Spleen (tissue), 11 donors: Measurements from ENCODE around the gene PCP2. TPM values are rescaled to one million over a fixed set of nuclear protein-coding genes. Genes with fewer than 3 reads are reported as not detected.
A peak's percentile ranks its signal among the peaks of the same experiment; 100 is the strongest.

Source experiments
- DNase-seq: peaks from one replicate; pipeline ENCODE4 v3.0.0-alpha.2; 2020
- H3K27ac ChIP-seq, 8 donors: fragments of 200-600 bp; sonication (generic) in 7 of 8; 1 replicate in 4 of 8; 2 replicates in 4 of 8; pipeline versions ENCODE4 v1.5.0 to v1.8.0; 2016 to 2021; ENCODE audit warnings: inconsistent platforms in 4 of 8, mild to moderate bottlenecking in 4 of 8, moderate library complexity in 1 of 8
- H3K27me3 ChIP-seq, 7 donors: fragments of 200-600 bp; sonication (generic) in 6 of 7; replicated peaks in 1 of 7; 1 replicate in 4 of 7; 2 replicates in 3 of 7; pipeline versions ENCODE4 v1.5.0 to v1.8.0; 2016 to 2021; ENCODE audit warnings: inconsistent platforms in 3 of 7, mild to moderate bottlenecking in 1 of 7
- H3K36me3 ChIP-seq, 6 donors: fragments of 200-600 bp; sonication (generic) in 5 of 6; 1 replicate in 4 of 6; 2 replicates in 2 of 6; pipeline versions ENCODE4 v1.5.0 to v1.8.0; 2016 to 2021; ENCODE audit warnings: inconsistent platforms in 2 of 6
- H3K4me1 ChIP-seq, 6 donors: fragments of 200-600 bp; sonication (generic) in 5 of 6; 1 replicate in 3 of 6; 2 replicates in 3 of 6; pipeline versions ENCODE4 v1.5.0 to v1.8.0; 2016 to 2021; ENCODE audit warnings: inconsistent platforms in 3 of 6
- H3K4me3 ChIP-seq, 8 donors: fragments of 200-600 bp; sonication (generic) in 7 of 8; 1 replicate in 4 of 8; 2 replicates in 4 of 8; pipeline versions ENCODE4 v1.5.0 to v1.8.0; 2016 to 2021; ENCODE audit warnings: inconsistent platforms in 4 of 8, mild to moderate bottlenecking in 4 of 8, moderate library complexity in 2 of 8
- H3K9me3 ChIP-seq, 8 donors: fragments of 200-600 bp; sonication (generic) in 7 of 8; 1 replicate in 4 of 8; 2 replicates in 4 of 8; pipeline versions ENCODE4 v1.5.0 to v1.8.0; 2016 to 2021; ENCODE audit warnings: inconsistent platforms in 4 of 8
- CTCF ChIP-seq, 11 experiments: fragments of 200-600 bp in 7 of 11; fragments of 450-650 bp in 4 of 11; sonication (generic) in 4 of 11; IDR thresholded peaks in 8 of 11; conservative IDR thresholded peaks in 3 of 11; 1 replicate in 7 of 11; 2 replicates in 4 of 11; pipeline versions ENCODE4 v1.4.0 to v1.8.0; 2016 to 2021; ENCODE audit warnings: antibody characterized with exemption in 11 of 11, inconsistent platforms in 4 of 11, mild to moderate bottlenecking in 1 of 11
- POLR2A ChIP-seq, 3 donors: fragments of 450-650 bp; IDR thresholded peaks; one replicate each; pipeline ENCODE4 v1.5.1; 2017; ENCODE audit warnings: antibody characterized with exemption in 3 of 3, mild to moderate bottlenecking in 1 of 3
- POLR2AphosphoS5 ChIP-seq, 3 donors: sonication (generic); formaldehyde crosslinking; IDR thresholded peaks; one replicate each; pipeline ENCODE4 v1.5.1; 2017; ENCODE audit warnings: antibody characterized with exemption in 3 of 3
- WGBS, 5 donors: extraction: QIAGEN DNeasy Blood & Tissue Kit in 3 of 5; methylation state at CpG; one replicate each; pipeline versions ENCODE4 v1.1.5 to v1.1.7; 2013 to 2018; 5-methylcytosine and 5-hydroxymethylcytosine counted together
- intact Hi-C: fragments of 100-400 bp; cut with DNase I; formaldehyde crosslinking; loops from one replicate; pipeline ENCODE4 v1.15.0; 2023; ENCODE audit warnings: low total_unique reads
- polyA plus RNA-seq, 3 donors: library from polyadenylated mRNA; stranded (reverse); fragments of 200-250 nt; gene quantifications; one replicate each; pipeline ENCODE4 v1.2.1, GENCODE V29; 2013
- total RNA-seq, 7 donors: library from RNA; depleted of rRNA in 3 of 7; stranded (reverse); fragments of >200 nt in 3 of 7; fragmentation: NEBNext Ultra II Directional in 4 of 7; extraction: Animal tissue kit (Norgen Biotek cat#: 25700) in 4 of 7; gene quantifications; one replicate each; pipeline versions ENCODE4 v1.1.0 to v1.2.1, GENCODE V29; 2016 to 2021
- donor health status: healthy with polysubstance abuse.
- donor health status: DM: no; HTN: no; CAD: no; lungs with moderate emphysema.
- donor health status: DM: no; HTN: no; CAD: no.
- donor health status: Bipolar disorder and iron deficiency.
- donor health status: healthy.
- donor health status: DM: no; HTN: no; CAD: no.
- donor health status: DM: yes; HTN: yes; CAD: no.

The PCP2 gene
- total and polyA plus RNA-seq, 10 donors = 1.5 to 5.9 (median 2.5) TPM; not detected in 1

DNA sequence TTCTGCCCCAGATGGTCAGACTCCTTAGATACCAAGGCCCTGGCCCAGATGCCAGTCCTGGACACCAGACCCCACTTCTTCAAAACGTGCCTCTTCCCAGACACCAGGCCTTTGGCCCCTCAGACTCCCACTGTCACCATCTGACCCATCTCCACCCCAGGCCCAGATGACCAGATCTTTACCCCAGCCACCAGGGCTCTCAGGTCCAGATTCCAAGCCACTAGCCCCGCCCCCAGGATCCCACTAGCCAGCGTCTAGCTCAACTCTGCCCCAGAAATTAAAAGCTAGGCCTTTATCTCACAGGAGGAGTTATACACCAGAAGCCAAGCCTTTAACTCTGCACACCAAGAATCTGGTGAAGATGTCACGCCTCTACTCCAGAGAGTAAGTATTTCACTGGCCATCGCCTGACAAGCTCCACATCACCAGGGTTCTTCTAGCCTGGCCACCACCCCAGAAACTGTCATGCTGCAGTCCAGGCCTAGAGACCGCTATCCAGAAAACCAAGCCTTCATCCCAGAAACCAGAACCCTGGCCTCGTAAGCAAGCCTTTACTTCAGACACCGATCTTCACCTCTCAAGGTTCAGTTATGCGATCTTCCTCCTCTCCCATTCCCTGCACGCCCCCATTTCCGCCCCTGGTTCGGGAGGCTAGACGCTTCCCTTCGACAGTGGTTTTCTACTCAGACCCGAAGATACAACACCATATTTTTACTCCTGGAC lies 4.8 kb downstream of the PCP2 start:
- peak overlapping the region; percentile 85 to 100 (median 94) for H3K4me3 ChIP-seq
- peak overlapping the region; percentile 78 to 94 (median 90) for H3K27ac ChIP-seq
- 4 to 10% (median 6%) methylated on average over 14 to 15 of the region's 15 CpGs for WGBS, 5 donors
- peaks cover 0 to 63% (median 43%) of the 10 kb centered on the region in 6 donors for H3K36me3 ChIP-seq
- intact Hi-C loops = no loop called here
- peaks cover 23 to 57% (median 40%) of the 10 kb centered on the region in 6 donors for H3K4me1 ChIP-seq
- TF ChIP-seq POLR2AphosphoS5 (IDR thresholded peaks at IDR 0.05) = no peak
- no peak for TF ChIP-seq POLR2A (IDR thresholded peaks at IDR 0.05)
- no peak for TF ChIP-seq CTCF (IDR thresholded peaks at IDR 0.05 in 8 of 11, conservative IDR thresholded peaks at IDR 0.05 in 3 of 11)
- no peaks in the 10 kb centered on the region for H3K9me3 ChIP-seq
- no peaks in the 10 kb centered on the region for H3K27me3 ChIP-seq
- no peak for DNase-seq

DNA sequence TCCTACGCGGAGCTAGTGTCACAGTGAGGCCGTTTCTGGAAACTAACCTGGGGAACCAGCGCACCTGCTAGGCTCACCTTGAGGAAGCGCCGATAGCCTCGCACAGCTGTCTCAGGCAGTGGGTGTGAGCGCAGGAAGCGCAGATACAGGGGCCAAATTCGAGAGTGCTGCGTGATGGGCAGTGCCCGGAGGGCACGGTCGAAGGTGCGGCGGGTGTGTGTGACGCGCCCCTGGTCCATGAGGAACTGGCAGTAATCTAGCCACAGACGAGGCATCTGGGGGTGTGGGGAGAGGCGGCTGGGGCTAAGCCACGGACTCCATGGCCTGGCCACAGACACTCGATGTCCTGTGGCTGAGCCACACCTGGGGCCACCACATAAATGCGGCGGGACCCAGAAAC lies 6.4 kb downstream of the PCP2 start:
- Histone ChIP-seq H3K4me3 (no peak overlapping the region), H3K36me3 (peaks cover 5 to 71% (median 52%) of the 10 kb centered on the region in 6 donors), H3K4me1 (peaks cover 23 to 55% (median 40%) of the 10 kb centered on the region in 6 donors), H3K27ac (no peak overlapping the region), H3K9me3 (no peaks in the 10 kb centered on the region), H3K27me3 (no peaks in the 10 kb centered on the region)
- DNase-seq = no peak
- 89 to 99% (median 94%) methylated on average over 23 to 24 of the region's 24 CpGs for WGBS, 5 donors
- intact Hi-C loops = no loop called here
- TF ChIP-seq POLR2A (IDR thresholded peaks at IDR 0.05) = no peak
- TF ChIP-seq POLR2AphosphoS5 (IDR thresholded peaks at IDR 0.05) = no peak
- no peak for TF ChIP-seq CTCF (IDR thresholded peaks at IDR 0.05 in 8 of 11, conservative IDR thresholded peaks at IDR 0.05 in 3 of 11)

DNA sequence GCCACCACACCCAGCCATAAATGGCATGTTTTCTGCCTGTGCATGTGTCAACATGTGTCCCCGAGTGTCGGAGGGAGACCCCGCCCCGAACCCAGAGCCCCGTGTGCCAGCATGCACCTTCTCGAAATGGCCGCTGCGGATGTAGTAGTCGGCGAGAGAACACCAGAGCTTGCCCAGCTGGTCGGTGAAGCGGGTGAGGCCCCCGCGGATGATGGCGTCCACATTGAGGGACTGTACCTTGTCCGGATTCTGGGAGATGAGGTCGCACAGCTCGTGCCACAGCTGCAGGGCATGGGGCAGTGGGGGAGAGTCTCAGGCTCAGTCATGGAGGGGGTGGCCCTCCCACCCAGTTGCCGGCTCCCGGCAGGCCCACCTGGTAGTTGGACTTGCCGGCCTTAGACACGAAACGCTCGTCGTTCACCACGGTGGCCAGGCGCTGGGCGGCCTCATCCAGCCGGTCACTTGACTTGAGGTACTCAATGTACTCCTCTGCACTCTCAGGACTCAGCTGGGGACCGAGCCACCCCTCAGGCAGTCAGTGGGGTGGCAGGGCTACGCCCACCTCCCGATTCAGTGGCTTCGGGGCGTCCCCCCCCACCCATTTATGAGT lies 7.7 kb downstream of the PCP2 start:
- intact Hi-C loops = no loop called here
- no peak for TF ChIP-seq CTCF (IDR thresholded peaks at IDR 0.05 in 8 of 11, conservative IDR thresholded peaks at IDR 0.05 in 3 of 11)
- TF ChIP-seq POLR2AphosphoS5 (IDR thresholded peaks at IDR 0.05) = no peak
- Histone ChIP-seq H3K9me3 (no peaks in the 10 kb centered on the region), H3K4me1 (peaks cover 20 to 42% (median 32%) of the 10 kb centered on the region in 6 donors), H3K36me3 (peaks cover 6 to 73% (median 60%) of the 10 kb centered on the region in 6 donors), H3K27ac (no peak overlapping the region), H3K27me3 (no peaks in the 10 kb centered on the region), H3K4me3 (no peak overlapping the region)
- 97 to 98% (median 98%) methylated on average over 34 of the region's 34 CpGs for whole genome bisulfite sequencing, 5 donors
- DNase-seq = no peak

DNA sequence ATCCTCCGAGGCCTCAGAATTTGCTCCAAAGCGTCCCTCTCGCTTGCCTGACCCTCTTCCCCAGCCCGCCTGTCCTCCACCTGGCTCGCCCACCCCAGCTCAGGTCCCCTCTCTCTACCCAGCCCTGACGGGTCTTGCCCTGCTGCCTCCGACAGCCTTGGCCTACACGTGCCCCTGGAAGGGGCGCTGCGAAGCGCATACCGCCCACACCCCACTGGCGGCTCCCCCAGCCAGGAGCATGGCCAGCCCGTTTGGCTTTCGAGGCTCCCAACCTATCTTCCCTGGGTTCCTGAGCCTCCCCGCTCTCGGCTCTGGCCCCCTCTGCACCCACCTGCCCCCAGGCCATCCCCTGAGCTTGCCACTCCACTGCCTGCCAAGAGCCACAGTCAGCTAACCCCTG lies 8.7 kb downstream of the PCP2 start:
- no peak for TF ChIP-seq CTCF (IDR thresholded peaks at IDR 0.05 in 8 of 11, conservative IDR thresholded peaks at IDR 0.05 in 3 of 11)
- TF ChIP-seq POLR2A (IDR thresholded peaks at IDR 0.05) = no peak
- TF ChIP-seq POLR2AphosphoS5 (IDR thresholded peaks at IDR 0.05) = peak in 2 of 3 donors; percentile 4 to 19
- H3K27me3 ChIP-seq = no peaks in the 10 kb centered on the region
- peaks cover 10 to 83% (median 70%) of the 10 kb centered on the region in 6 donors for H3K36me3 ChIP-seq
- H3K4me1 ChIP-seq = peaks cover 10 to 35% (median 24%) of the 10 kb centered on the region in 6 donors
- WGBS, 5 donors = 86 to 95% (median 93%) methylated on average over 17 of the region's 17 CpGs
- no peaks in the 10 kb centered on the region for H3K9me3 ChIP-seq
- H3K27ac ChIP-seq = no peak overlapping the region
- H3K4me3 ChIP-seq = no peak overlapping the region
- DNase-seq = no peak
- intact Hi-C loops = no loop called here
